H4 (cell line): ENCODE results near the gene TMEM167B. TPM values are rescaled to one million over a fixed set of nuclear protein-coding genes. Genes with fewer than 3 reads are reported as not detected.
"Not testable (repeated sequence)": the region's sequence is repeated elsewhere in the genome, so short reads cannot be mapped to it uniquely, and the experiment has no call there.

ENCODE experiments used
- DNase-seq: peaks from one replicate; pipeline ENCODE4 v3.0.0-alpha.2; 2015; ENCODE audit warnings: low spot score
- total RNA-seq: library from RNA; depleted of rRNA; stranded (reverse); fragments of >200 nt; shearing (Covaris generic); gene quantifications from 2 replicates; pipeline ENCODE4 v1.2.3, GENCODE V29; 2014

TMEM167B gene
- total RNA-seq, 1 experiment from 2014 or later: 27.2 TPM

- DNase-seq: peak; percentile 62
Observed at GRCh38 chr1:109112652-109113285, 22.2 kb downstream of the TMEM167B start.

- DNase-seq: no peak
Observed at GRCh38 chr1:109113590-109114341, 23.2 kb downstream of the TMEM167B start, which contains the start of gene ELAPOR1. Gene ELAPOR1 (plus strand): TSS chr1:109114115. CDS start chr1:109114184, 69 bp downstream.

GRCh38 chr1:109114342-109114674 lies 23.7 kb downstream of the TMEM167B start:
- no peak for DNase-seq

DNA sequence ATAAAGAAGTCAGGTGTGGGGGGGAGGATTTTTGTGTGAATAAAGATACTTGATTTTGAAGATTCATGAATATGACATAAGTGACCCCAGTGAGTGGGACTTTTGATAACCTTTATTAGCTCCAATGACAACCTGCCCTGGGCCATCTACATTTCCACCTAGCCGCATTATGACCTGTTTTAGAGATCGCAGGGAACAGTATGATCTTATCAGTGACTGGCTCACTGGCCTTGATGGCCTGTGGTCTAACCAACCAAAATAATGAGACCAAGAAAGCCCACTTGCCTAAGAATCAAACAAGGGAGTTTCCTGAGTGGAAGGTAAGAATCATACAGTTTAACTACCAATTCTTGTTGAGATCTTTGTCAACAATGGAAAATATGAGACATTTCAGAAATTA lies 25.1 kb downstream of the TMEM167B start:
- DNase-seq: no peak

DNA sequence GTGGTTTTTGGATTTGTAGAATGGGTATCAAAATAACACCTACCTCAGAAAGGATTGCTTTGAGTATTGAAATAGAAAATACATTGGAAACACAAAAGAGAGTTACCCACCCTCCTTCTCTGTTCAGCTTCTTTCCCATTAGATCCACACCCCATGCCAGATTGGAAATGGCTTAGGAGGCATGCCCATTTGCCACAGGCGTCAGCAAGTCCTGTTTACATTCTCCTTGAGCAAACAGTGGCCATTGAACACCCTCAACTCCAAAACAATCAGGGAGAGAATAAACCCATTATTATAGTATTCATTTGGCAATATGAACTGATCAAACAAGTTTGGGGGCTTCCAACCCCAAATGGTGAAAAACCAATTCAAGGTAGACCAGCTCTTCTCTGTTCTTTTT lies 25.7 kb downstream of the TMEM167B start:
- DNase-seq: no peak

DNA sequence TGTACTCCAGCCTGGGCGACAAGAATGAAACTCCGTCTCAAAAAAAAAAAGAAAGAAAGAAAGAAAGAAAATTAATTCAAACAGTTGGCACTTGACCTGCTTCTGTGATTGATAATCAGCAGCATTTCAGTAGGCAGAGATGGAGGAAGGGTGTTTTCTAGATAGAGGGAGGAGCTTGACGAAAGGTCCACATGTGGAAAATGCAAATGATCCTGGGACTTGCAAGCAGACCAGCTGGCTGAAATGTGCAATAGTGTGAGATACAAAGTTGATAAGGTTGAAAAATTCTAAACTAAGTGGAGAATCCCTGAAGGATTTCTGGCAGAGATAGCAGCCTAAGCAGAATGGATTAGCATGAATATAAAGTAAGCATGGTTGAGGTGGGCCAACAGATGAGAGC lies 27.5 kb downstream of the TMEM167B start:
- no peak for DNase-seq

DNA sequence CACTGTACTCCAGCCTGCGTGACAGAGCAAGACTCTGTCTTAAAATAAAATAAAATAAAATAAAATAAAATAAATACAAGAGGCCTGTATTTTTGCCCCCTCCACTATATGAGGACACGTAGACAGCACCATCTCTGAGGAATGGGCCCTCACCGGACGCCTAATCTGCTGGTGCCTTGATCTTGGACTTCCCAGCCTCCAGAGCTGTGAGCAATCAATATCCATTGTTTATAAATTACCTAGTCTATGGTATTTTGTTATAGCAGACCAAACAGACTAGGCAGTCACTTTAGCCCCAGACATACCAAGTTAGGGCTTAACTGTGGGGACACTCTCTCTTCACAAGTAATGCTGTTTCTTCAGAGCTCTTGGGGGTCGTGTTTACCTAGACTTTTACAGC lies 29.8 kb downstream of the TMEM167B start:
- DNase-seq: no peak

GRCh38 chr1:109131059-109131458 lies 40.5 kb downstream of the TMEM167B start:
- no peak for DNase-seq

- DNase-seq: no peak
Observed at GRCh38 chr1:109131800-109132199, 41.2 kb downstream of the TMEM167B start.

DNA sequence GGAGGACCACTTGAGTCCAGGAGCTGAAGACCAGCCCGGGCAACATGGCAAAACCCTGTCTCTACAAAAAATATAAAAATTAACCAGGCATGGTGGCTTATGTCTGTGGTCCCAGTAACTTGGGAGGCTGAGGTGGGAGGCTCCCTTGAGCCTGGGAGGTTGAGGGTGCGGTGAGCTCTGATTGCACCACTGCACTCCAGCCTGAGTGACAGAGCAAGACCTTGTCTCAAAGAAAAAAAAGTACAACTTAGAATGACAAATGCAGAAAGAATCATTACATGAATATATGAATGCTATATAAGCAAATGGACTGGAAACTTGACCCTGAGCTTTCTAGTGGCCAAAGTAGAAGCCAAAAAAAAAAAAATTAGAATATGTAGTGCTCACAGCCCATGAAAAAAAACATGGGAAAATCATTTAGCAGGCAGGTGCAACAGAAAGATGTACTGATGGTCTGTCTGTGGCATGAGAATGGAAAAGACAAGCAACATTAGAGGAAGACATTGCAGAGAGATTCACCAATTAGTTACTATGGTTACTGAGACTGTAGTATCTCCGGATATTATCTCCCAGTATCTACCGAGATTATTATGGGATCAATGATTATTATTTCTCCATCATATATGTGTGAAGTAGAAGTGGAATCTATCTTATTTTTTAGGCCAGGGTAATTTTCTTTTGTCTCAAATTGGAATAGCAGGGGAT lies 42.6 kb downstream of the TMEM167B start:
- DNase-seq: no peak

DNA sequence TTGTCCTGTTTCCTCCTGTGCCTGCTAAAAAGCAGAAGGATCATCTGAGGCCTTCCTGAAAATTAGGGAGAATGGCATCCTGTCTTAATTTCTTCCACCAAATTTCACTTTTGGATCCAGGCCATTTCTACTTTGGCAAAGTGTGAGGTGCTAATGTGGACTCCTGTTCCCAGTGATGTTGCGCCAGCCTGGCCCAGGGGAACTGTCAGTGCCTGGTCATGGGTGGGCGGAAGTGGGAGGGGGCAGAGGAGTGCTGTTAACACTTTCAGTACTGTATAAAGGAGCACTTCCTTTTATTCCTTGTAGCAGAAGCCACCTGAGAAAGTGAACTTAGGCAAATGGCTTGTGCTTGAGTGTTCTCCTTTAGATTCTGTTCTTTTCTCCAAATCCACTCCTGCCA lies 43.3 kb downstream of the TMEM167B start:
- no peak for DNase-seq

DNA sequence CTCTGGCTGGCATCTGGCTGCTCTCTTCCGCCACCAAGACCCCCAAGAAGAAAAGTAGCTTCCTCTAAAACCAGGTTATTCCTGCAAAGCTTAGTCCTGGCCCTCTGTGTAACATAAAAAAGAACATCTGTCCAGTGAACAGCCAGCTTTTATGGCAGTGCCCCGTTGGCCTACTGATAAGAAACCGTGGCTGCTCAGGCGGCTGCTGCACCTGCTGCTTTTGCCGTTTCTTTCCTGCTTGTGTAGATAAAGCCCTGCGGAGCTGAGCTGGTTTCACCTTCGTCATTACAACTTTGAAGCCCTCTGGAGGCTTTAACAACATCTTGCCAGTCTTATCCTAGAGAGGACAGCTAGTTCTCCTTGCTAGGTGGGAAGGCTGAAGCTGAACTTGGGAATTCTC lies 43.9 kb downstream of the TMEM167B start:
- DNase-seq: no peak

DNA sequence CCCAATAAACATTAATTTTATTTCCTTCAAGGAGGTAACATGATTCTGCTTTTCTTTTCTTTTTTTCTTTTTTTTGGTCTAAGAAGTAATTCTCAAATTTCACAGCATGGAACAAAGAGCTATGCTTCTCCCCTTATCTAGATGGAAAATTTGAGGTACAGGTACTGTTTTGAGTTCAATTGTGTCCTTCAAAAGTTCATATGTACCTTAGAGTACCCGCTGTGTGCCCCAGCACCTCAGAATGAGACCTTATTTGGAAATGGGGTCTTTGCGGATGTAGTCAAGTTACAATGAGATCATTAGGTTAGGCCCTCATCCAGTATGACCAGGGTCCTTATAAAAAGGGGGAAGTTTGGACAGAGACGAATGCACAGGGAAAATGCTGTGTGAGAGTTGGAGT lies 45.4 kb downstream of the TMEM167B start:
- DNase-seq: no peak

- DNase-seq: no peak
Observed at GRCh38 chr1:109136766-109137165, 46.2 kb downstream of the TMEM167B start.

DNA sequence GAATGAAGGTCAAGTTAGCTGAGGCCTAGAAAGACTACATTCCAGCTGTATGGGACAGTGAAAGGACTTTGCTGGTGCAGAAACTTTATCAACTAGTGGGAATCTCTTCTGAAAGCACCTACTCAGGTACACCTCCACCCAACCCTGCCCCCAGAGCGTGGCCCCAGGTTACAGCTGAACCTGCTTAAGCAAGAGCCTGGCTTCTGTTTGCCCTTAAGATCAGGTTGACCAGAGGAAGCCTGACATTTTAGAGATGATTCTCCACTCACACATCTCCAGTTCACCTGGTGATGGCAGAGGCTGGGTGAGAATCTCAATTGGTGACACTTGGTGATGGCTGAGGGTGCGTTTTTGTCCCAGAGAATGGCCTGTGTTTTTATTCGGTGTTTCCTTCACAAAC lies 47.4 kb downstream of the TMEM167B start:
- no peak for DNase-seq

GRCh38 chr1:109138358-109138757 lies 47.8 kb downstream of the TMEM167B start:
- DNase-seq: no peak

GRCh38 chr1:109140392-109140791 lies 49.8 kb downstream of the TMEM167B start:
- DNase-seq: no peak

DNA sequence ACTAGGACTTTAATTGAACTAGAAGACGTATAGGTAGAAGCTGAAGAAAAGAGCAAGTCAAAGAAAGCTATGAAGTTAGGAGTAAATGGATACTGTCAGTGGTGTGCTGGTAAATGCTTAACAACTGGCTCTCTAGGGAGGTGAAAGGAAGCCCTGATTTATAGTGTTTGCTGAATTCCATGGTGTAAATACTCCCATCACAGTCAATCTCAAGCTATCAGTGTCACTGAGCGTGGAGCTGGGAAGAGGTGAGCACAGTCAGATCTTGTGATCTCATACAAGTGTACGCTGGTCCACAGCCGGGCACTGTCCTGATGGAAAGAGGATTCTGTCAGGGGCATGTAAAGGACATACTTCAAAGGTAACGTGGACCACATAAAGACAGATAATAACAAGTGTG lies 51.7 kb downstream of the TMEM167B start:
- no peak for DNase-seq

DNA sequence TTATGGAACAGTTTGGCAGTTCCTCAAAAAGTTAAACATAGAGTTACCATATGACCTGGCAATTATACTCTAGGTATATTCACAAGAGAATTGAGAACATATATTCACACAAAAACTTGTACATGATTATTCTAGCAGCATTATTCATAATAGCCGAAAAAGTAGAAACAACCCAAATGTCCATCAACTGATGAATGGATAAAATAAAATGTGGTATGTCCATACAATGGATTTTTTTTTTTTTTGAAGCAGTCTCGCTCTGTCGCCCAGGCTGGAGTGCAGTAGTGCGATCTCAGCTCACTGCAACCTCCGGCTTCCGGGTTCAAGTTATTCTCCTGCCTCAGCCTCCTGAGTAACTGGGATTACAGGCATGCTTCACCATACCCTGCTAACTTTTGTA lies 52.2 kb downstream of the TMEM167B start:
- not testable (repeated sequence) for DNase-seq
